H9 (cell line): ENCODE data around the gene KIAA1671. TPM values are rescaled to one million over a fixed set of nuclear protein-coding genes. Genes with fewer than 3 reads are reported as not detected.

ENCODE experiments used
- DNase-seq: peaks from one replicate; pipeline ENCODE4 v3.0.0-alpha.2; 2017
- H2AFZ ChIP-seq: one replicate; pipeline ENCODE4 v1.6.1; 2013; ENCODE audit warnings: mild to moderate bottlenecking, low read length, control low read depth, moderate library complexity
- H2AK5ac ChIP-seq: 2 replicates; pipeline ENCODE4 v1.6.1; 2013; ENCODE audit warnings: low read length, control low read depth, mixed read lengths; ENCODE audit not compliant: insufficient read length
- H2BK120ac ChIP-seq: one replicate; pipeline ENCODE4 v1.6.1; 2013; ENCODE audit warnings: low read depth, mild to moderate bottlenecking, low read length, control low read depth, inconsistent platforms; ENCODE audit not compliant: poor library complexity, severe bottlenecking
- H2BK12ac ChIP-seq: 2 replicates; pipeline ENCODE4 v1.6.1; 2013; ENCODE audit warnings: low read length, control low read depth, mixed read lengths, low read depth; ENCODE audit not compliant: insufficient read length
- H2BK15ac ChIP-seq: 2 replicates; pipeline ENCODE4 v1.6.1; 2013; ENCODE audit warnings: low read depth, low read length, control low read depth
- H2BK20ac ChIP-seq: one replicate; pipeline ENCODE4 v1.6.1; 2013; ENCODE audit warnings: low read depth, mild to moderate bottlenecking, low read length, control low read depth, inconsistent platforms; ENCODE audit not compliant: poor library complexity, severe bottlenecking
- H2BK5ac ChIP-seq: 2 replicates; pipeline ENCODE4 v1.6.1; 2013; ENCODE audit warnings: low read length, control low read depth, mixed read lengths; ENCODE audit not compliant: insufficient read length
- H3K14ac ChIP-seq: 2 replicates; pipeline ENCODE4 v1.6.1; 2013; ENCODE audit warnings: low read length, control low read depth; ENCODE audit not compliant: insufficient read depth
- H3K18ac ChIP-seq: 2 replicates; pipeline ENCODE4 v1.6.1; 2013; ENCODE audit warnings: low read depth, mild to moderate bottlenecking, mixed read lengths, low read length, control low read depth; ENCODE audit not compliant: insufficient read length
- H3K23ac ChIP-seq: 2 replicates; pipeline ENCODE4 v1.6.1; 2013; ENCODE audit warnings: low read length, control low read depth, mixed read lengths, low read depth; ENCODE audit not compliant: insufficient read length
- H3K23me2 ChIP-seq: 2 replicates; pipeline ENCODE4 v1.6.1; 2013; ENCODE audit warnings: low read depth, mild to moderate bottlenecking, mixed read lengths, low read length, control low read depth; ENCODE audit not compliant: insufficient read length, poor library complexity, severe bottlenecking
- H3K27ac ChIP-seq: 2 replicates; pipeline ENCODE4 v1.5.1; 2013; ENCODE audit warnings: low read length, control low read depth, mixed read lengths, low read depth; ENCODE audit not compliant: insufficient read length
- H3K27me3 ChIP-seq: 2 replicates; pipeline ENCODE4 v1.6.1; 2013; ENCODE audit warnings: low read length, control low read depth, inconsistent platforms; ENCODE audit not compliant: insufficient read depth
- H3K4ac ChIP-seq: 2 replicates; pipeline ENCODE4 v1.6.1; 2013; ENCODE audit warnings: low read depth, mild to moderate bottlenecking, control low read depth, inconsistent platforms, low read length, moderate library complexity
- H3K4me1 ChIP-seq: 2 replicates; pipeline ENCODE4 v1.6.1; 2013; ENCODE audit warnings: low read length, control low read depth, inconsistent platforms; ENCODE audit not compliant: insufficient read depth
- H3K4me2 ChIP-seq: 2 replicates; pipeline ENCODE4 v1.6.1; 2013; ENCODE audit warnings: low read length, control low read depth, mixed read lengths; ENCODE audit not compliant: insufficient read length, insufficient read depth
- H3K56ac ChIP-seq: 2 replicates; pipeline ENCODE4 v1.6.1; 2013; ENCODE audit warnings: low read depth, mild to moderate bottlenecking, mixed read lengths, low read length, control low read depth; ENCODE audit not compliant: insufficient read length
- H3K79me1 ChIP-seq: 2 replicates; pipeline ENCODE4 v1.6.1; 2013; ENCODE audit warnings: low read depth, mild to moderate bottlenecking, moderate library complexity, low read length, control low read depth, inconsistent platforms; ENCODE audit not compliant: insufficient read depth, poor library complexity, severe bottlenecking
- H3K79me2 ChIP-seq: 2 replicates; pipeline ENCODE4 v1.6.1; 2013; ENCODE audit warnings: low read length, control low read depth, inconsistent platforms; ENCODE audit not compliant: insufficient read depth
- H3K9ac ChIP-seq: 2 replicates; pipeline ENCODE4 v1.6.1; 2013; ENCODE audit warnings: low read length, control low read depth, mixed read lengths; ENCODE audit not compliant: insufficient read length; ENCODE audit errors: extremely low read depth
- H3K9me3 ChIP-seq: one replicate; pipeline ENCODE4 v1.6.1; 2013; ENCODE audit warnings: low read depth, low read length, inconsistent platforms; ENCODE audit not compliant: control insufficient read depth
- H3T11ph ChIP-seq: one replicate; pipeline ENCODE4 v1.6.1; 2013; ENCODE audit warnings: mild to moderate bottlenecking, low read length, control low read depth, inconsistent platforms
- H4K20me1 ChIP-seq: one replicate; pipeline ENCODE4 v1.6.1; 2013; ENCODE audit not compliant: control insufficient read depth, insufficient read length, insufficient read depth
- H4K5ac ChIP-seq: 2 replicates; pipeline ENCODE4 v1.6.1; 2013; ENCODE audit warnings: low read depth, mild to moderate bottlenecking, mixed read lengths, low read length, control low read depth; ENCODE audit not compliant: insufficient read length
- H4K8ac ChIP-seq: replicated peaks from 2 replicates; pipeline ENCODE4 v1.6.1; 2013; ENCODE audit warnings: low read length, control low read depth, mixed read lengths, low read depth; ENCODE audit not compliant: insufficient read length
- H4K91ac ChIP-seq: 2 replicates; pipeline ENCODE4 v1.6.1; 2013; ENCODE audit warnings: low read depth, mild to moderate bottlenecking, moderate library complexity, mixed read lengths, low read length, control low read depth; ENCODE audit not compliant: insufficient read length
- H3K27ac Mint-ChIP-seq, 3 experiments: 2 replicates in 2 of 3; 3 replicates in 1 of 3; pipeline ENCODE4 v1.8.0; 2020 to 2021; ENCODE audit warnings: mixed read lengths in 3 of 3, mild to moderate bottlenecking in 1 of 3, moderate library complexity in 1 of 3
- H3K27me3 Mint-ChIP-seq: 2 replicates; pipeline ENCODE4 v1.8.0; 2021; ENCODE audit warnings: low read depth, mild to moderate bottlenecking, moderate library complexity, mixed read lengths
- H3K36me3 Mint-ChIP-seq, 3 experiments: 2 replicates in 2 of 3; 3 replicates in 1 of 3; pipeline ENCODE4 v1.8.0; 2020 to 2021; ENCODE audit warnings: low read depth in 3 of 3, mixed read lengths in 3 of 3; ENCODE audit not compliant: insufficient read depth in 1 of 3
- H3K4me1 Mint-ChIP-seq, 2 experiments: 2 replicates each; pipeline ENCODE4 v1.8.0; 2020; ENCODE audit warnings: mixed read lengths in 2 of 2
- H3K4me3 Mint-ChIP-seq, 2 experiments: 2 replicates in 1 of 2; 3 replicates in 1 of 2; pipeline ENCODE4 v1.8.0; 2020 to 2021; ENCODE audit warnings: mild to moderate bottlenecking in 2 of 2, mixed read lengths in 2 of 2, moderate library complexity in 1 of 2
- H3K9me3 Mint-ChIP-seq, 2 experiments: 2 replicates in 1 of 2; 3 replicates in 1 of 2; pipeline ENCODE4 v1.8.0; 2020; ENCODE audit warnings: mild to moderate bottlenecking in 2 of 2, mixed read lengths in 2 of 2, moderate library complexity in 1 of 2
- CTCF ChIP-seq: fragments of 200-600 bp; sonication (generic); conservative IDR thresholded peaks from 3 replicates; pipeline ENCODE4 v1.8.0; 2021; ENCODE audit warnings: antibody characterized with exemption, mild to moderate bottlenecking
- WGBS: extraction: QIAGEN DNeasy Blood & Tissue Kit; methylation state at CpG from one replicate; pipeline ENCODE4 v1.1.7; 2013; ENCODE audit warnings: missing lambda C conversion rate, low lambda C conversion rate, mixed read lengths; ENCODE audit not compliant: insufficient read length; ENCODE audit errors: extremely low coverage; 5-methylcytosine and 5-hydroxymethylcytosine counted together
- total RNA-seq: library from RNA; stranded (reverse); gene quantifications from 2 replicates; pipeline ENCODE4 v1.2.1, GENCODE V29; 2021

The KIAA1671 gene
- total RNA-seq, 1 experiment from 2014 or later = 22.6 TPM

GRCh38 chr22:25165785-25166184, 213.3 kb downstream of the KIAA1671 start:
- no peaks in the 10 kb centered on the region for H3K9me3 Mint-ChIP-seq
- Histone ChIP-seq H3K27ac (no peak overlapping the region), H3K4me1 (no peaks in the 10 kb centered on the region), H4K8ac (no peak overlapping the region), H3K79me1 (no peaks in the 10 kb centered on the region), H4K91ac (no peak overlapping the region), H3K9me3 (no peaks in the 10 kb centered on the region), H3K79me2 (no peaks in the 10 kb centered on the region), H2BK20ac (no peak overlapping the region), H3K9ac (no peak overlapping the region), H3K14ac (no peak overlapping the region; the same call in 1 of the 2 replicates), H2BK5ac (no peak overlapping the region), H3K27me3 (no peaks in the 10 kb centered on the region), H4K5ac (no peak overlapping the region), H3K23ac (no peak overlapping the region), H3K56ac (no peak overlapping the region), H3K18ac (no peak overlapping the region), H4K20me1 (no peaks in the 10 kb centered on the region), H3K4me2 (no peak overlapping the region), H2AK5ac (no peak overlapping the region), H3K23me2 (no peaks in the 10 kb centered on the region), H3T11ph (no peak overlapping the region), H2AFZ (no peak overlapping the region), H3K4ac (no peak overlapping the region), H2BK12ac (no peak overlapping the region), H2BK120ac (no peak overlapping the region), H2BK15ac (no peak overlapping the region)
- no peaks in the 10 kb centered on the region for H3K27me3 Mint-ChIP-seq
- DNase-seq = no peak
- no CpG with 5 or more reads among the region's 10 CpGs for WGBS
- no peaks in the 10 kb centered on the region; a peak in 1 of 7 replicates for H3K36me3 Mint-ChIP-seq
- H3K4me1 Mint-ChIP-seq = peaks cover 2% of the 10 kb centered on the region in 2 experiments
- no peak overlapping the region for H3K4me3 Mint-ChIP-seq
- peak overlapping the region in 1 of 3 experiments; percentile 75; a peak in 2 of 7 replicates for H3K27ac Mint-ChIP-seq
- TF ChIP-seq CTCF = no peak
